ENCODE measurements around the gene COL1A1. TPM values are rescaled to one million over a fixed set of nuclear protein-coding genes. Genes with fewer than 3 reads are reported as not detected.

Gene COL1A1
- total RNA-seq, 1 donor from 2014 or later, result 10.1 TPM

GRCh38 chr17:50154604-50155003 lies 46.8 kb downstream of the COL1A1 start:
- Mint-ChIP-seq H3K27ac (ENCODE audit: unreplicated experiment) (no peak overlapping the region), H3K27me3 (ENCODE audit: unreplicated experiment) (peaks cover 7% of the 10 kb centered on the region), H3K4me3 (ENCODE audit: unreplicated experiment) (no peak overlapping the region), H3K36me3 (ENCODE audit: unreplicated experiment) (no peaks in the 10 kb centered on the region), H3K4me1 (ENCODE audit: low read depth, unreplicated experiment) (peaks cover 2% of the 10 kb centered on the region), H3K9me3 (ENCODE audit: unreplicated experiment) (peaks cover 5% of the 10 kb centered on the region)
- no peak for TF ChIP-seq CTCF (IDR thresholded peaks at IDR 0.05; ENCODE audit: partially characterized antibody, unreplicated experiment)
- DNase-seq, result no peak

DNA sequence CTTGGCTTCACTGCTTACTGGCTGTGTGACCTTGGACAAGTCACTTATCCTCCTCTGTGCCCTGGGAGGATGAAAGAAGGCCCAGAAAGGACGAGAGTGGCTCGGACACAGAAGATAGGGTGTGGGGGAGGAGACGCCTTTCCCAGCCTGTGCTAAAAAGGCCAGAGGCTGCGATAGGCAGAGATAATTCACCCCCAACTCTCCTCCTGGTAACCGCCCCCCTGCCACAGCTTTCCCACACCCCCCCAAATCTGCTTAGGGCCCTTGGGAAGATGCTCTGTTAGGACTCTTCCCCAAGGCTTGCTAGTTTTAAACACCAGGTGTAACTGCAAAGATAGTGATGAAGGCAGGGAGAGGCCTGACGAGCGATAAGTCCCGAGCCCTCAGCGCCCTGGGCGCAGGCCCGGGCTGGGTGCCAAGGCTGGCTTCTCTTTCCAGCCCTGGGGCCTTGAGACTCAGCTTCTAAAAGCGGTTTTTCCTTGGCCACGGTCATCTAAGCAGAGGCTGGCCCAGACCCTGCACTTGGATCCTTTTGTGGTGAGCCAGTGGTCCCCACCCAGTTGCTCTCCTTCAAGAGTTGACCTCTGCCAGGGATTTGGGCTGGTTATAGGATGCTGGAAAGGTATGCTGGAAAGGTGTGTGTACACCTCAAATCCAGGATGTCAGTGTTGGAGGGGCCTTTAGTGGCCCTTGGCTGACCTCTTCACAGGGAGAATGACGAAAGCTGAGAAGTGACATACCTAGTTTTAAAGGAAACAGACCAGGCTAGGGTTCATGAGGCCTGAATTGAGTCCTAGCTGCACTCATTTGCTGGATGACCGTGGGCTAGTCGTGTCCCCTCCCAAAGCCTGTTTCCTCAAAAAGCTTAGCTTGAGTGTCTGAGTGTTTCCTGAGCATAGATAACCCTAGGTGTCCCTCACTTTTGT lies 47.5 kb downstream of the COL1A1 start:
- H3K27me3 Mint-ChIP-seq (ENCODE audit: unreplicated experiment), result peaks cover 7% of the 10 kb centered on the region
- TF ChIP-seq CTCF (IDR thresholded peaks at IDR 0.05; ENCODE audit: partially characterized antibody, unreplicated experiment), result no peak
- no peaks in the 10 kb centered on the region for H3K36me3 Mint-ChIP-seq (ENCODE audit: unreplicated experiment)
- no peak for DNase-seq
- H3K4me1 Mint-ChIP-seq (ENCODE audit: low read depth, unreplicated experiment), result peaks cover 2% of the 10 kb centered on the region
- H3K9me3 Mint-ChIP-seq (ENCODE audit: unreplicated experiment), result peaks cover 5% of the 10 kb centered on the region
- no peak overlapping the region for H3K4me3 Mint-ChIP-seq (ENCODE audit: unreplicated experiment)
- H3K27ac Mint-ChIP-seq (ENCODE audit: unreplicated experiment), result no peak overlapping the region

GRCh38 chr17:50152736-50153135 lies 48.7 kb downstream of the COL1A1 start:
- H3K4me1 Mint-ChIP-seq (ENCODE audit: low read depth, unreplicated experiment), result peaks cover 3% of the 10 kb centered on the region
- peaks cover 6% of the 10 kb centered on the region for H3K9me3 Mint-ChIP-seq (ENCODE audit: unreplicated experiment)
- no peak for TF ChIP-seq CTCF (IDR thresholded peaks at IDR 0.05; ENCODE audit: partially characterized antibody, unreplicated experiment)
- DNase-seq, result no peak
- no peaks in the 10 kb centered on the region for H3K36me3 Mint-ChIP-seq (ENCODE audit: unreplicated experiment)
- H3K4me3 Mint-ChIP-seq (ENCODE audit: unreplicated experiment), result peak overlapping the region; percentile 91
- H3K27ac Mint-ChIP-seq (ENCODE audit: unreplicated experiment), result peak overlapping the region; percentile 97
- H3K27me3 Mint-ChIP-seq (ENCODE audit: unreplicated experiment), result peaks cover 5% of the 10 kb centered on the region

DNA sequence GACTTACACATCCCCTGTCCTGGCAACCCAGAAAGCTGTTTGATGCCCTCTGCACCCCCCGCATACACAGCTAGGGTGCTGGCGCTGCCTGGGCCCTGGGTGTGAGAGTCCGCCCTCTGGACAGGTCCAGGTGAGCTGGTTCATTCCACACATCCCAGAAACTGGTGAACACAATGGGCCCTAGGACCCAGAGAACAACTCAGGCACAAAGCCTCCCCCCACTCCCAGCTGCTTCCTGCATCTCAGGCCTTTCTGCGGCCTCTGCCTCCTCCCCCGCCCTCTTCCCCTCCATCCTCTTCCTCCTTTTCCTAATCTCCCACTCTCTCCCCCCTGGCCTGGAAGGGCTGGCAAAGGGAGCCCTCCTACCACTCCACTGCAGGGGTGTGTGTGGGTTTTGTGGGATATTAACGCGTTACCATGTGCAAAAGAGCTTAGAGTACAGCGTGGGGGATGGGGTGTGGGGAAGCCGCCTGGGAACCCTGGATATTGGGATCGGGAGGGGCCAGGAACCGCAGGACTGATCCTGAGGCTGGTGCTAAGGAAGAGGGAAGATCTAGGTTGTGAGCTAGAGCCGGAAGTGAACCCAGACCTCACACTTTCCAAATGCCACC lies 49.4 kb downstream of the COL1A1 start:
- Mint-ChIP-seq H3K27ac (ENCODE audit: unreplicated experiment) (peak overlapping the region; percentile 97), H3K4me1 (ENCODE audit: low read depth, unreplicated experiment) (peaks cover 10% of the 10 kb centered on the region), H3K36me3 (ENCODE audit: unreplicated experiment) (no peaks in the 10 kb centered on the region), H3K27me3 (ENCODE audit: unreplicated experiment) (peaks cover 6% of the 10 kb centered on the region), H3K9me3 (ENCODE audit: unreplicated experiment) (peaks cover 7% of the 10 kb centered on the region), H3K4me3 (ENCODE audit: unreplicated experiment) (peak overlapping the region; percentile 91)
- peak; percentile 76 for DNase-seq
- TF ChIP-seq CTCF (IDR thresholded peaks at IDR 0.05; ENCODE audit: partially characterized antibody, unreplicated experiment), result no peak
